Measurements from ENCODE around the gene SYNGR3. TPM values are rescaled to one million over a fixed set of nuclear protein-coding genes. Genes with fewer than 3 reads are reported as not detected.
A peak's percentile ranks its signal among the peaks of the same experiment; 100 is the strongest.

Gene SYNGR3
- polyA plus RNA-seq, 1 donor from 2014 or later = 4.9 TPM

GRCh38 chr16:2015117-2015946 is 25.6 kb downstream of the SYNGR3 start:
- no peak overlapping the region for H3K27ac Mint-ChIP-seq
- H3K36me3 Mint-ChIP-seq = no peaks in the 10 kb centered on the region
- H3K4me3 Mint-ChIP-seq = no peak overlapping the region
- no peaks in the 10 kb centered on the region for H3K9me3 Mint-ChIP-seq
- H3K4me1 Mint-ChIP-seq = peaks cover under 1 to 4% (median under 1%) of the 10 kb centered on the region in 3 donors
- peaks cover 8% of the 10 kb centered on the region for H3K27me3 Mint-ChIP-seq

GRCh38 chr16:2015947-2016208 is 26.1 kb downstream of the SYNGR3 start:
- Mint-ChIP-seq H3K9me3 (no peaks in the 10 kb centered on the region), H3K27me3 (peaks cover 14% of the 10 kb centered on the region), H3K27ac (no peak overlapping the region), H3K36me3 (no peaks in the 10 kb centered on the region), H3K4me1 (peaks cover 0 to 3% (median 2%) of the 10 kb centered on the region in 3 donors), H3K4me3 (no peak overlapping the region)

GRCh38 chr16:2016407-2016922 is 26.7 kb downstream of the SYNGR3 start:
- peaks cover 18% of the 10 kb centered on the region for H3K27me3 Mint-ChIP-seq
- H3K4me1 Mint-ChIP-seq = peaks cover 0 to 3% (median 2%) of the 10 kb centered on the region in 3 donors
- H3K27ac Mint-ChIP-seq = no peak overlapping the region
- no peaks in the 10 kb centered on the region for H3K36me3 Mint-ChIP-seq
- H3K9me3 Mint-ChIP-seq = no peaks in the 10 kb centered on the region
- no peak overlapping the region for H3K4me3 Mint-ChIP-seq

GRCh38 chr16:2019518-2019920 is 29.7 kb downstream of the SYNGR3 start, which contains the start of gene NPW:
NPW (plus strand) TSS chr16:2019785.
- Mint-ChIP-seq H3K4me1 (peaks cover 0 to 7% (median 7%) of the 10 kb centered on the region in 3 donors), H3K4me3 (peak within 1 kb of the TSS in 2 of 4 donors; percentile 17 to 71), H3K27me3 (peaks cover 22% of the 10 kb centered on the region), H3K27ac (peak within 1 kb of the TSS in 1 of 3 donors; percentile 45), H3K9me3 (peaks cover 0 to 1% (median 0%) of the 10 kb centered on the region in 3 donors), H3K36me3 (no peaks in the 10 kb centered on the region)

- peak overlapping the region in 2 of 4 donors; percentile 17 to 71 for H3K4me3 Mint-ChIP-seq
- H3K9me3 Mint-ChIP-seq = peaks cover 0 to 1% (median 0%) of the 10 kb centered on the region in 3 donors
- no peaks in the 10 kb centered on the region for H3K36me3 Mint-ChIP-seq
- peak overlapping the region in 1 of 3 donors; percentile 45 for H3K27ac Mint-ChIP-seq
- H3K27me3 Mint-ChIP-seq = peaks cover 22% of the 10 kb centered on the region
- H3K4me1 Mint-ChIP-seq = peaks cover 0 to 7% (median 7%) of the 10 kb centered on the region in 3 donors
Measured at GRCh38 chr16:2019921-2020831, 30.4 kb downstream of the SYNGR3 start.

GRCh38 chr16:2022723-2023091 is 32.9 kb downstream of the SYNGR3 start:
- H3K4me3 Mint-ChIP-seq = peak overlapping the region; percentile 11 to 86 (median 74)
- H3K36me3 Mint-ChIP-seq = no peaks in the 10 kb centered on the region
- H3K9me3 Mint-ChIP-seq = peaks cover 0 to 1% (median 0%) of the 10 kb centered on the region in 3 donors
- peaks cover 0 to 11% (median 6%) of the 10 kb centered on the region in 3 donors for H3K4me1 Mint-ChIP-seq
- peaks cover 26% of the 10 kb centered on the region for H3K27me3 Mint-ChIP-seq
- peak overlapping the region in 1 of 3 donors; percentile 81 for H3K27ac Mint-ChIP-seq

- peaks cover 0 to 1% (median 0%) of the 10 kb centered on the region in 3 donors for H3K9me3 Mint-ChIP-seq
- H3K36me3 Mint-ChIP-seq = no peaks in the 10 kb centered on the region
- peaks cover 27% of the 10 kb centered on the region for H3K27me3 Mint-ChIP-seq
- peaks cover 0 to 12% (median 6%) of the 10 kb centered on the region in 3 donors for H3K4me1 Mint-ChIP-seq
- H3K4me3 Mint-ChIP-seq = peak overlapping the region; percentile 11 to 86 (median 76)
- H3K27ac Mint-ChIP-seq = peak overlapping the region in 1 of 3 donors; percentile 81
Measured at GRCh38 chr16:2023092-2024031, 33.6 kb downstream of the SYNGR3 start.

GRCh38 chr16:2024032-2024420 is 34.3 kb downstream of the SYNGR3 start:
- Mint-ChIP-seq H3K4me1 (peaks cover 0 to 12% (median 5%) of the 10 kb centered on the region in 3 donors), H3K27ac (no peak overlapping the region), H3K4me3 (peak overlapping the region in 1 of 4 donors; percentile 86), H3K9me3 (peaks cover 0 to 1% (median 0%) of the 10 kb centered on the region in 3 donors), H3K36me3 (no peaks in the 10 kb centered on the region), H3K27me3 (peaks cover 24% of the 10 kb centered on the region)

GRCh38 chr16:2025251-2025650 is 35.5 kb downstream of the SYNGR3 start:
- Mint-ChIP-seq H3K36me3 (no peaks in the 10 kb centered on the region), H3K4me1 (peaks cover 0 to 12% (median 5%) of the 10 kb centered on the region in 3 donors)

GRCh38 chr16:2025878-2026460 is 36.2 kb downstream of the SYNGR3 start:
- Mint-ChIP-seq H3K4me1 (peaks cover 0 to 9% (median 5%) of the 10 kb centered on the region in 3 donors), H3K4me3 (peak overlapping the region in 2 of 4 donors; percentile 74 to 87), H3K27me3 (peaks cover 13% of the 10 kb centered on the region), H3K9me3 (peaks cover 0 to 1% (median 0%) of the 10 kb centered on the region in 3 donors), H3K36me3 (no peaks in the 10 kb centered on the region), H3K27ac (no peak overlapping the region)

More at GRCh38 chr16:2025251-2025650, 35.5 kb downstream of the SYNGR3 start:
- Mint-ChIP-seq H3K27ac (peak overlapping the region in 1 of 3 donors; percentile 53), H3K9me3 (peaks cover 0 to 1% (median 0%) of the 10 kb centered on the region in 3 donors), H3K27me3 (peaks cover 20% of the 10 kb centered on the region), H3K4me3 (peak overlapping the region in 1 of 4 donors; percentile 28)

GRCh38 chr16:2026461-2027023 is 36.8 kb downstream of the SYNGR3 start, which contains the start of gene NHERF2:
NHERF2 (plus strand) TSS chr16:2026902; CDS start chr16:2027006, 104 bp downstream.
- Mint-ChIP-seq H3K36me3 (no peaks in the 10 kb centered on the region), H3K27ac (peak within 1 kb of the TSS in 1 of 3 donors; percentile 2), H3K4me1 (peaks cover 0 to 9% (median 5%) of the 10 kb centered on the region in 3 donors), H3K27me3 (peaks cover 10% of the 10 kb centered on the region), H3K4me3 (peak within 1 kb of the TSS; percentile 62 to 88 (median 82)), H3K9me3 (peaks cover 0 to 1% (median 0%) of the 10 kb centered on the region in 3 donors)

- Mint-ChIP-seq H3K27me3 (peaks cover 8% of the 10 kb centered on the region), H3K9me3 (peaks cover 0 to 1% (median 0%) of the 10 kb centered on the region in 3 donors), H3K27ac (peak overlapping the region in 1 of 3 donors; percentile 2)
Measured at GRCh38 chr16:2027024-2028010, 37.5 kb downstream of the SYNGR3 start.

More at GRCh38 chr16:2027024-2028010, 37.5 kb downstream of the SYNGR3 start:
- H3K36me3 Mint-ChIP-seq = no peaks in the 10 kb centered on the region
- peak overlapping the region; percentile 62 to 88 (median 81) for H3K4me3 Mint-ChIP-seq
- H3K4me1 Mint-ChIP-seq = peaks cover 0 to 9% (median 5%) of the 10 kb centered on the region in 3 donors
